BLaER1 treated with 17β-estradiol and CSF1 and Interleukin-3, amounts not matched to agents 10 nM and 100 nM (cell line): ENCODE results near the gene MAPKAPK3.

Experiments used
- H3K27ac ChIP-seq, 11 experiments: shearing (Covaris generic); formaldehyde crosslinking; 2 replicates each; pipeline ENCODE4 v1.8.1; 2022
- H3K27me3 ChIP-seq, 11 experiments: shearing (Covaris generic); formaldehyde crosslinking; 2 replicates each; pipeline ENCODE4 v1.8.1; 2022
- H3K36me3 ChIP-seq, 11 experiments: shearing (Covaris generic); formaldehyde crosslinking; 2 replicates each; pipeline ENCODE4 v1.8.1; 2022
- H3K4me1 ChIP-seq, 10 experiments: shearing (Covaris generic); formaldehyde crosslinking; 2 replicates each; pipeline ENCODE4 v1.8.1; 2022
- H3K4me2 ChIP-seq, 11 experiments: shearing (Covaris generic); formaldehyde crosslinking; 2 replicates each; pipeline ENCODE4 v1.8.1; 2022
- H3K4me3 ChIP-seq, 10 experiments: shearing (Covaris generic); formaldehyde crosslinking; 2 replicates each; pipeline ENCODE4 v1.8.1; 2022
- H3K9ac ChIP-seq, 11 experiments: shearing (Covaris generic); formaldehyde crosslinking; 2 replicates each; pipeline ENCODE4 v1.8.1; 2022
- H3K9me3 ChIP-seq, 11 experiments: shearing (Covaris generic); formaldehyde crosslinking; replicated peaks in 1 of 11; 2 replicates each; pipeline ENCODE4 v1.8.1; 2022
- H4K20me1 ChIP-seq, 11 experiments: shearing (Covaris generic); formaldehyde crosslinking; 2 replicates each; pipeline ENCODE4 v1.8.1; 2022
- Cebpa-rat ChIP-seq, 11 experiments: shearing (Covaris generic); IDR thresholded peaks; 2 replicates each; pipeline ENCODE4 v1.8.1; 2022

Gene MAPKAPK3

GRCh38 chr3:50617911-50618481, 1.0 kb downstream of the MAPKAPK3 start:
- H3K4me1 ChIP-seq = peaks cover 54 to 84% (median 71%) of the 10 kb centered on the region in 10 experiments
- peak overlapping the region; percentile 89 to 97 (median 94) for H3K27ac ChIP-seq
- peaks cover 0 to 33% (median 8%) of the 10 kb centered on the region in 11 experiments; a peak in 12 of 22 replicates for H4K20me1 ChIP-seq
- no peaks in the 10 kb centered on the region for H3K9me3 ChIP-seq
- H3K36me3 ChIP-seq = peaks cover 0 to 41% (median 19%) of the 10 kb centered on the region in 11 experiments; a peak in 17 of 22 replicates
- TF ChIP-seq Cebpa-rat (IDR thresholded peaks at IDR 0.05) = no peak
- H3K27me3 ChIP-seq = 0 out of 22 replicates have a peak, but pooled peaks cover 0 to 4% (median 0%) of the 10 kb centered on the region in 11 experiments
- peak overlapping the region; percentile 94 to 100 (median 98) for H3K4me2 ChIP-seq
- H3K9ac ChIP-seq = peak overlapping the region; percentile 89 to 97 (median 95)
- peak overlapping the region; percentile 79 to 98 (median 94) for H3K4me3 ChIP-seq

GRCh38 chr3:50620420-50620819, 3.5 kb downstream of the MAPKAPK3 start:
- H3K27ac ChIP-seq = peak overlapping the region; percentile 55 to 87 (median 73); a peak in 20 of 22 replicates
- peaks cover 75 to 92% (median 81%) of the 10 kb centered on the region in 10 experiments for H3K4me1 ChIP-seq
- no peaks in the 10 kb centered on the region for H3K9me3 ChIP-seq
- TF ChIP-seq Cebpa-rat (IDR thresholded peaks at IDR 0.05) = no peak
- peak overlapping the region; percentile 94 to 100 (median 98) for H3K4me2 ChIP-seq
- peak overlapping the region in 9 of 11 experiments; percentile 6 to 96 (median 45); a peak in 11 of 22 replicates for H3K9ac ChIP-seq
- H3K4me3 ChIP-seq = peak overlapping the region in 6 of 10 experiments; percentile 10 to 98 (median 70); a peak in 9 of 20 replicates
- peaks cover 0 to 48% (median 30%) of the 10 kb centered on the region in 11 experiments; a peak in 18 of 22 replicates for H3K36me3 ChIP-seq
- H4K20me1 ChIP-seq = peaks cover 18 to 58% (median 32%) of the 10 kb centered on the region in 11 experiments; a peak in 21 of 22 replicates
- no peaks in the 10 kb centered on the region for H3K27me3 ChIP-seq

- Histone ChIP-seq H3K27me3 (no peaks in the 10 kb centered on the region), H4K20me1 (peaks cover 22 to 62% (median 36%) of the 10 kb centered on the region in 11 experiments; a peak in 21 of 22 replicates), H3K27ac (peak overlapping the region; percentile 55 to 87 (median 73); a peak in 19 of 22 replicates), H3K4me1 (peaks cover 75 to 92% (median 81%) of the 10 kb centered on the region in 10 experiments), H3K9ac (peak overlapping the region in 7 of 11 experiments; percentile 6 to 93 (median 60); a peak in 8 of 22 replicates), H3K36me3 (peaks cover 0 to 52% (median 30%) of the 10 kb centered on the region in 11 experiments; a peak in 18 of 22 replicates), H3K9me3 (no peaks in the 10 kb centered on the region), H3K4me3 (peak overlapping the region in 6 of 10 experiments; percentile 10 to 98 (median 37); a peak in 9 of 20 replicates), H3K4me2 (peak overlapping the region; percentile 94 to 100 (median 98))
- no peak for TF ChIP-seq Cebpa-rat (IDR thresholded peaks at IDR 0.05)
These were observed 3.9 kb downstream of the MAPKAPK3 start for GRCh38 chr3:50620820-50621219.

GRCh38 chr3:50622881-50623280, 5.9 kb downstream of the MAPKAPK3 start:
- H3K36me3 ChIP-seq = peaks cover 0 to 65% (median 39%) of the 10 kb centered on the region in 11 experiments; a peak in 18 of 22 replicates
- H3K4me1 ChIP-seq = peaks cover 81 to 100% (median 93%) of the 10 kb centered on the region in 10 experiments
- H4K20me1 ChIP-seq = peaks cover 42 to 82% (median 57%) of the 10 kb centered on the region in 11 experiments
- peak overlapping the region in 4 of 11 experiments; percentile 25 to 47 (median 40); a peak in 3 of 22 replicates for H3K9ac ChIP-seq
- no peak overlapping the region for H3K4me3 ChIP-seq
- H3K27me3 ChIP-seq = no peaks in the 10 kb centered on the region
- peak overlapping the region in 9 of 11 experiments; percentile 35 to 86 (median 53); a peak in 14 of 22 replicates for H3K27ac ChIP-seq
- H3K9me3 ChIP-seq = no peaks in the 10 kb centered on the region
- TF ChIP-seq Cebpa-rat (IDR thresholded peaks at IDR 0.05) = no peak
- peak overlapping the region in 9 of 11 experiments; percentile 66 to 98 (median 87); a peak in 15 of 22 replicates for H3K4me2 ChIP-seq

GRCh38 chr3:50623840-50624474, 7.0 kb downstream of the MAPKAPK3 start:
- peaks cover 45 to 90% (median 68%) of the 10 kb centered on the region in 11 experiments for H4K20me1 ChIP-seq
- no peaks in the 10 kb centered on the region for H3K9me3 ChIP-seq
- H3K27ac ChIP-seq = peak overlapping the region in 10 of 11 experiments; percentile 35 to 86 (median 52); a peak in 20 of 22 replicates
- H3K9ac ChIP-seq = peak overlapping the region; percentile 6 to 62 (median 28); a peak in 17 of 22 replicates
- H3K4me1 ChIP-seq = peaks cover 73 to 100% (median 96%) of the 10 kb centered on the region in 10 experiments
- H3K27me3 ChIP-seq = no peaks in the 10 kb centered on the region
- peak overlapping the region in 3 of 10 experiments; percentile 3 to 19 (median 17); a peak in 4 of 20 replicates for H3K4me3 ChIP-seq
- H3K4me2 ChIP-seq = peak overlapping the region; percentile 66 to 98 (median 85)
- no peak for TF ChIP-seq Cebpa-rat (IDR thresholded peaks at IDR 0.05)
- H3K36me3 ChIP-seq = peaks cover 1 to 76% (median 40%) of the 10 kb centered on the region in 11 experiments; a peak in 18 of 22 replicates

GRCh38 chr3:50624634-50625033, 7.7 kb downstream of the MAPKAPK3 start:
- H3K4me1 ChIP-seq = peaks cover 67 to 100% (median 92%) of the 10 kb centered on the region in 10 experiments
- no peaks in the 10 kb centered on the region for H3K27me3 ChIP-seq
- H3K36me3 ChIP-seq = peaks cover 7 to 77% (median 45%) of the 10 kb centered on the region in 11 experiments; a peak in 19 of 22 replicates
- peaks cover 45 to 97% (median 75%) of the 10 kb centered on the region in 11 experiments for H4K20me1 ChIP-seq
- H3K4me2 ChIP-seq = peak overlapping the region; percentile 66 to 98 (median 85)
- TF ChIP-seq Cebpa-rat (IDR thresholded peaks at IDR 0.05) = no peak
- H3K9ac ChIP-seq = peak overlapping the region in 9 of 11 experiments; percentile 6 to 62 (median 28); a peak in 8 of 22 replicates
- H3K9me3 ChIP-seq = no peaks in the 10 kb centered on the region
- H3K27ac ChIP-seq = peak overlapping the region in 10 of 11 experiments; percentile 35 to 86 (median 52); a peak in 16 of 22 replicates
- peak overlapping the region in 4 of 10 experiments; percentile 8 to 19 (median 13); a peak in 3 of 20 replicates for H3K4me3 ChIP-seq

GRCh38 chr3:50625231-50626182, 8.6 kb downstream of the MAPKAPK3 start:
- TF ChIP-seq Cebpa-rat (IDR thresholded peaks at IDR 0.05) = no peak
- peaks cover 7 to 84% (median 48%) of the 10 kb centered on the region in 11 experiments; a peak in 19 of 22 replicates for H3K36me3 ChIP-seq
- H3K9me3 ChIP-seq = no peaks in the 10 kb centered on the region
- peaks cover 47 to 99% (median 83%) of the 10 kb centered on the region in 11 experiments for H4K20me1 ChIP-seq
- H3K27me3 ChIP-seq = no peaks in the 10 kb centered on the region
- H3K4me3 ChIP-seq = peak overlapping the region in 2 of 10 experiments; percentile 17 to 19; a peak in 2 of 20 replicates
- peak overlapping the region; percentile 66 to 98 (median 85) for H3K4me2 ChIP-seq
- H3K9ac ChIP-seq = peak overlapping the region in 7 of 11 experiments; percentile 5 to 62 (median 16); a peak in 8 of 22 replicates
- H3K27ac ChIP-seq = peak overlapping the region in 9 of 11 experiments; percentile 3 to 86 (median 39); a peak in 11 of 22 replicates
- peaks cover 65 to 100% (median 91%) of the 10 kb centered on the region in 10 experiments for H3K4me1 ChIP-seq
